PC-9 (cell line): ENCODE data around the gene VEGFB.

ENCODE experiments used
- EZH2 ChIP-seq: fragments of 200-600 bp; sonication (generic); IDR thresholded peaks from 2 replicates; pipeline ENCODE4 v1.8.0; 2017; ENCODE audit warnings: antibody characterized with exemption, low read depth
- TF ChIP-seq, protein P1 (sequence below): fragments of 200-600 bp; sonication (generic); conservative IDR thresholded peaks from 2 replicates; pipeline ENCODE4 v1.6.1; 2017; ENCODE audit warnings: mixed run types, antibody characterized with exemption, mild to moderate bottlenecking, moderate library complexity

DNA sequence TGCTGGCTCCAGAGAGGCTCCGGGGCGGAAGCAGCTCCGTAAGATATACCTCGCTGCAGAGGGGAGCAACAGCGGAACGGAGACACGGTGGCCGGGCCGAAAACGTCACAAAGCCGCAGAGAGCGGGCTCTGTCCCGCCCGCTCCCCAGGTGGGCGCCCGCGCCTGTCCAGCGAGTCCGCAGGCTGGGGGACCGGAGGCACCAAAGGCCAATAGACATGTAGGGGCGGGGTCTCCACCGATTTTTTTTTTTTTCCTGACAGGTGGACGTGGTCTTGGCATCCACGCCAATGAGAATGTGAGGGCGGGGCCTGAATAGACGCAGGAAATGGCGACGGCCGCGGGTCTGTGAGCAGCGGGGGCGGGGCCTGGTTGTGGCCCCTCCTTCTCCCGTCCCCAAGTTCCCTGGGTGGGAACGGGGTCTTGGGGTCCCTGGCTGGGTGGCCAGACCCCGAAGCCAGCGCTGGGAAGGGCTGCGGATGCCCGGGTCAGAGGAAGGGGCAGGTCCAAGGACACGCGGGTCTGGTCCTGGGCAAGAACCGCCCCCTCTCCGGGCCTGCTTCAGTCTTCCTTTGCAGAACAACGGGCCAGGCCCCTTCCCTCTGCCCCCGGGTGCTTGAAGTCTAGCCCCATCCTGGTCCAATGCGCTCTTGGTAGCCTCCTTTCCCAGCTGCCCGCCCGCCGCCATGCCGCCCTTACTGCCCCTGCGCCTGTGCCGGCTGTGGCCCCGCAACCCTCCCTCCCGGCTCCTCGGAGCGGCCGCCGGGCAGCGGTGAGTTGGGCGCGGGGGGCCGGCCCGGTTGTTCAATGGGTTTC is 4.0 kb upstream of the VEGFB start, which contains the start of gene DNAJC4:
- TF ChIP-seq, protein P1, sequence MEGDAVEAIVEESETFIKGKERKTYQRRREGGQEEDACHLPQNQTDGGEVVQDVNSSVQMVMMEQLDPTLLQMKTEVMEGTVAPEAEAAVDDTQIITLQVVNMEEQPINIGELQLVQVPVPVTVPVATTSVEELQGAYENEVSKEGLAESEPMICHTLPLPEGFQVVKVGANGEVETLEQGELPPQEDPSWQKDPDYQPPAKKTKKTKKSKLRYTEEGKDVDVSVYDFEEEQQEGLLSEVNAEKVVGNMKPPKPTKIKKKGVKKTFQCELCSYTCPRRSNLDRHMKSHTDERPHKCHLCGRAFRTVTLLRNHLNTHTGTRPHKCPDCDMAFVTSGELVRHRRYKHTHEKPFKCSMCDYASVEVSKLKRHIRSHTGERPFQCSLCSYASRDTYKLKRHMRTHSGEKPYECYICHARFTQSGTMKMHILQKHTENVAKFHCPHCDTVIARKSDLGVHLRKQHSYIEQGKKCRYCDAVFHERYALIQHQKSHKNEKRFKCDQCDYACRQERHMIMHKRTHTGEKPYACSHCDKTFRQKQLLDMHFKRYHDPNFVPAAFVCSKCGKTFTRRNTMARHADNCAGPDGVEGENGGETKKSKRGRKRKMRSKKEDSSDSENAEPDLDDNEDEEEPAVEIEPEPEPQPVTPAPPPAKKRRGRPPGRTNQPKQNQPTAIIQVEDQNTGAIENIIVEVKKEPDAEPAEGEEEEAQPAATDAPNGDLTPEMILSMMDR, result no peak
- TF ChIP-seq EZH2, result no peak
